Kidney (tissue), 14 donors: ENCODE data around the gene SMAD7. TPM values are rescaled to one million over a fixed set of nuclear protein-coding genes. Genes with fewer than 3 reads are reported as not detected.

Experiments used
- DNase-seq, 5 donors: peaks; one replicate each; pipeline ENCODE4 v3.0.0-alpha.2; 2013 to 2020
- FAIRE-seq: peaks from 2 replicates; lab custom pipeline; 2012; peaks lifted over from hg19 to GRCh38; lab: Jason Lieb, UNC
- H3K27ac ChIP-seq, 2 donors: one replicate each; pipeline ENCODE4 v1.7.0; 2013; ENCODE audit warnings: low read depth in 2 of 2, low read length in 2 of 2, inconsistent platforms in 1 of 2
- H3K27me3 ChIP-seq: one replicate; pipeline ENCODE4 v1.7.1; 2013; ENCODE audit warnings: low read length, inconsistent platforms; ENCODE audit not compliant: control insufficient read depth, insufficient read depth
- H3K36me3 ChIP-seq, 3 donors: one replicate each; pipeline versions ENCODE4 v1.7.0 to v1.7.1; 2013; ENCODE audit warnings: low read length in 3 of 3, control low read depth in 1 of 3, inconsistent platforms in 1 of 3; ENCODE audit not compliant: insufficient read depth in 3 of 3, control insufficient read depth in 2 of 3
- H3K4me1 ChIP-seq, 3 donors: one replicate each; pipeline versions ENCODE4 v1.7.0 to v1.7.1; 2013; ENCODE audit warnings: low read length in 3 of 3, inconsistent platforms in 1 of 3, low read depth in 1 of 3; ENCODE audit not compliant: control insufficient read depth in 2 of 3, insufficient read depth in 2 of 3
- H3K4me3 ChIP-seq, 3 donors: one replicate each; pipeline versions ENCODE4 v1.7.0 to v1.8.1; 2013; ENCODE audit warnings: low read length in 3 of 3, control low read depth in 1 of 3, inconsistent platforms in 1 of 3
- H3K9ac ChIP-seq, 3 donors: one replicate each; pipeline versions ENCODE4 v1.7.0 to v1.7.1; 2013; ENCODE audit warnings: low read length in 3 of 3, control low read depth in 1 of 3, inconsistent platforms in 1 of 3
- H3K9me3 ChIP-seq, 3 donors: one replicate each; pipeline versions ENCODE4 v1.7.0 to v1.7.1; 2013; ENCODE audit warnings: low read length in 3 of 3, control low read depth in 1 of 3, inconsistent platforms in 1 of 3; ENCODE audit not compliant: control insufficient read depth in 2 of 3, insufficient read depth in 1 of 3
- intact Hi-C: fragments of 100-400 bp; cut with DNase I; formaldehyde crosslinking; loops from one replicate; pipeline ENCODE4 v1.11.1; 2022
- polyA plus RNA-seq: library from polyadenylated mRNA; stranded (reverse); fragments of 350-450 nt; fragmentation: Illumina TruSeq; extraction: RNeasy Lipid Tissue Mini Kit (QIAGEN cat#74804); gene quantifications from one replicate; pipeline ENCODE4 v1.2.3, GENCODE V29; 2014; ENCODE audit warnings: low read depth, low replicate concordance; ENCODE audit not compliant: insufficient read depth
- total RNA-seq: library from RNA; stranded (reverse); fragmentation: NEBNext Ultra II Directional; extraction: Animal tissue kit (Norgen Biotek cat#: 25700); gene quantifications from one replicate; pipeline ENCODE4 v1.2.1, GENCODE V29; 2021
- TF ChIP-seq, protein P1 (sequence below): IDR thresholded peaks from 3 replicates; pipeline ENCODE4 v1.5.1; 2012; ENCODE audit warnings: mild to moderate bottlenecking, moderate library complexity, borderline replicate concordance; ENCODE audit not compliant: insufficient read depth; ENCODE audit errors: extremely low read depth
- donor health status: control.
- donor health status: control.
- donor health status: control.
- donor health status: control.
- donor health status: control.
- donor health status: DM: yes; HTN: yes; CAD: no.
- donor health status: Normal renal cell carcinoma (clear cell type).

The SMAD7 gene
- total and polyA plus RNA-seq, 2 donors from 2014 or later = 17.3 to 32.6 TPM

GRCh38 chr18:48874701-48875162 is 76.0 kb downstream of the SMAD7 start:
- no peaks in the 10 kb centered on the region for H3K27me3 ChIP-seq
- no peak overlapping the region for H3K27ac ChIP-seq
- no peaks in the 10 kb centered on the region for H3K36me3 ChIP-seq
- TF ChIP-seq, protein P1, sequence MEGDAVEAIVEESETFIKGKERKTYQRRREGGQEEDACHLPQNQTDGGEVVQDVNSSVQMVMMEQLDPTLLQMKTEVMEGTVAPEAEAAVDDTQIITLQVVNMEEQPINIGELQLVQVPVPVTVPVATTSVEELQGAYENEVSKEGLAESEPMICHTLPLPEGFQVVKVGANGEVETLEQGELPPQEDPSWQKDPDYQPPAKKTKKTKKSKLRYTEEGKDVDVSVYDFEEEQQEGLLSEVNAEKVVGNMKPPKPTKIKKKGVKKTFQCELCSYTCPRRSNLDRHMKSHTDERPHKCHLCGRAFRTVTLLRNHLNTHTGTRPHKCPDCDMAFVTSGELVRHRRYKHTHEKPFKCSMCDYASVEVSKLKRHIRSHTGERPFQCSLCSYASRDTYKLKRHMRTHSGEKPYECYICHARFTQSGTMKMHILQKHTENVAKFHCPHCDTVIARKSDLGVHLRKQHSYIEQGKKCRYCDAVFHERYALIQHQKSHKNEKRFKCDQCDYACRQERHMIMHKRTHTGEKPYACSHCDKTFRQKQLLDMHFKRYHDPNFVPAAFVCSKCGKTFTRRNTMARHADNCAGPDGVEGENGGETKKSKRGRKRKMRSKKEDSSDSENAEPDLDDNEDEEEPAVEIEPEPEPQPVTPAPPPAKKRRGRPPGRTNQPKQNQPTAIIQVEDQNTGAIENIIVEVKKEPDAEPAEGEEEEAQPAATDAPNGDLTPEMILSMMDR = no peak
- FAIRE-seq (no peak), DNase-seq (peak in 1 of 5 donors; percentile 56)
- H3K9ac ChIP-seq = no peak overlapping the region
- intact Hi-C loops = no loop called here
- H3K9me3 ChIP-seq = no peaks in the 10 kb centered on the region
- H3K4me1 ChIP-seq = peaks cover 0 to 6% (median 0%) of the 10 kb centered on the region in 3 donors
- no peak overlapping the region for H3K4me3 ChIP-seq

DNA sequence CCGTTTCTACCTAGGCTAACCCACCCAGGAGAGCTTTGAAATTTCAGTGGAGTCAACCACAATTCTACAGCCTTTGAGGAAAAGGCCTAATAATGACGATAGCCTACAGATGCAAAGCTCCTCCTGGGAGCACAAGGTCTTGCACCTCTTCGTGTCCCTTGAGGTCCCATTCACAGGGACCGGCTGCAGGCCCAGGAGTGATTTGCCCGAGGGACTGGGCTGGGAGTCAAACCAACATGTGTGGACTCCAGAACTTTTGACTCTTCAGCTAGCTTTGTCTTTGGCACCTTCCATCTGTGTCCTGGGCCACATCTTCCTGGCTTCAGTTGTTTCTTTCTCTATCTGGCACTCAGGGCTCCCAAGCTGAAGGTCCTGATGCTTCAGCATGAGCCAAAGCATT is 76.5 kb downstream of the SMAD7 start:
- FAIRE-seq (no peak), DNase-seq (peak in 1 of 5 donors; percentile 37)
- H3K9ac ChIP-seq = no peak overlapping the region
- H3K4me3 ChIP-seq = no peak overlapping the region
- H3K9me3 ChIP-seq = no peaks in the 10 kb centered on the region
- TF ChIP-seq, protein P1 = no peak
- H3K4me1 ChIP-seq = peaks cover 0 to 6% (median 0%) of the 10 kb centered on the region in 3 donors
- H3K27ac ChIP-seq = no peak overlapping the region
- H3K27me3 ChIP-seq = no peaks in the 10 kb centered on the region
- intact Hi-C loops = no loop called here
- no peaks in the 10 kb centered on the region for H3K36me3 ChIP-seq

- H3K27ac ChIP-seq = no peak overlapping the region
- FAIRE-seq = no peak
- no peak overlapping the region for H3K9ac ChIP-seq
- no peak for DNase-seq
- TF ChIP-seq, protein P1 = no peak
- H3K4me1 ChIP-seq = peaks cover 0 to 3% (median 0%) of the 10 kb centered on the region in 3 donors
- no peaks in the 10 kb centered on the region for H3K27me3 ChIP-seq
- no peak overlapping the region for H3K4me3 ChIP-seq
- H3K9me3 ChIP-seq = no peaks in the 10 kb centered on the region
- no peaks in the 10 kb centered on the region for H3K36me3 ChIP-seq
- intact Hi-C loops = no loop called here
Observed at GRCh38 chr18:48872234-48873145, 78.3 kb downstream of the SMAD7 start.
